OCI-LY3 (cell line): ENCODE measurements around the gene ISY1.
"Not testable (repeated sequence)": the region's sequence is repeated elsewhere in the genome, so short reads cannot be mapped to it uniquely, and the experiment has no call there.

Source experiments
- H2AFZ ChIP-seq: fragments of 200-600, 300-600 bp; shearing (Covaris generic); 2 replicates; pipeline ENCODE4 v1.6.0; 2014; ENCODE audit warnings: antibody characterized with exemption, low read depth, low read length
- H3K27ac ChIP-seq: fragments of 200-600, 300-600 bp; sonication (generic); 2 replicates; pipeline ENCODE4 v1.5.1; 2014; ENCODE audit warnings: mild to moderate bottlenecking, low read length, moderate library complexity, mixed read lengths
- H3K27me3 ChIP-seq: fragments of 200-600, 300-600 bp; sonication (generic); 2 replicates; pipeline ENCODE4 v1.6.1; 2014; ENCODE audit warnings: low read depth, low read length, mixed read lengths
- H3K36me3 ChIP-seq: fragments of 200-600, 300-600 bp; sonication (generic); replicated peaks from 2 replicates; pipeline ENCODE3; 2014; ENCODE audit warnings: low read depth, low read length, mixed read lengths
- H3K4me1 ChIP-seq: fragments of 300-600, 200-600 bp; sonication (generic); 2 replicates; pipeline ENCODE4 v1.6.1; 2014; ENCODE audit warnings: low read length, mixed read lengths
- H3K4me2 ChIP-seq: fragments of 200-600, 300-600 bp; sonication (generic); 2 replicates; pipeline ENCODE4 v1.6.1; 2014; ENCODE audit warnings: low read length, mixed read lengths
- H3K4me3 ChIP-seq: fragments of 300-600, 200-600 bp; sonication (generic); 2 replicates; pipeline ENCODE4 v1.5.1; 2014; ENCODE audit warnings: antibody characterized with exemption, mild to moderate bottlenecking, low read length, moderate library complexity
- H3K79me2 ChIP-seq: fragments of 300-600, 200-600 bp; shearing (Covaris generic); 2 replicates; pipeline ENCODE4 v1.6.1; 2014; ENCODE audit warnings: mild to moderate bottlenecking, low read length, mixed read lengths
- H3K9ac ChIP-seq: fragments of 300-600, 200-600 bp; shearing (Covaris generic); 2 replicates; pipeline ENCODE4 v1.6.0; 2014; ENCODE audit warnings: mild to moderate bottlenecking, low read length, moderate library complexity
- H3K9me3 ChIP-seq: fragments of 200-600, 300-600 bp; shearing (Covaris generic); 2 replicates; pipeline ENCODE4 v1.6.1; 2014; ENCODE audit warnings: low read length, mixed read lengths; ENCODE audit not compliant: insufficient read depth
- H4K20me1 ChIP-seq: fragments of 200-600, 300-600 bp; sonication (generic); 2 replicates; pipeline ENCODE4 v1.6.1; 2016; ENCODE audit warnings: low read length, mixed read lengths; ENCODE audit not compliant: insufficient read depth
- CTCF ChIP-seq: fragments of 200-600, 300-600 bp; sonication (generic); IDR thresholded peaks from 2 replicates; pipeline ENCODE4 v1.5.1; 2014; ENCODE audit warnings: antibody characterized with exemption, low read length, low read depth
- EZH2phosphoT487 ChIP-seq: fragments of 200-600 bp; shearing (Covaris generic); IDR thresholded peaks from 2 replicates; pipeline ENCODE4 v1.6.1; 2018; ENCODE audit warnings: antibody characterized with exemption, mixed run types, low read depth

The ISY1 gene

GRCh38 chr3:129139911-129140310, 21.0 kb downstream of the ISY1 start:
- peaks cover 10% of the 10 kb centered on the region for H3K36me3 ChIP-seq

GRCh38 chr3:129136275-129136674, 24.6 kb downstream of the ISY1 start:
- H3K36me3 ChIP-seq = peaks cover 30% of the 10 kb centered on the region
- not testable (repeated sequence) for H3K4me1 ChIP-seq, H4K20me1 ChIP-seq, H2AFZ ChIP-seq, H3K4me3 ChIP-seq, H3K9ac ChIP-seq, H3K9me3 ChIP-seq, H3K27ac ChIP-seq, H3K4me2 ChIP-seq, H3K27me3 ChIP-seq, H3K79me2 ChIP-seq

More at GRCh38 chr3:129139911-129140310, 21.0 kb downstream of the ISY1 start:
- Histone ChIP-seq H3K27me3 (no peaks in the 10 kb centered on the region), H3K79me2 (no peaks in the 10 kb centered on the region), H2AFZ (no peak overlapping the region), H3K9me3 (no peaks in the 10 kb centered on the region), H3K27ac (no peak overlapping the region), H3K4me2 (no peak overlapping the region), H3K4me1 (no peaks in the 10 kb centered on the region), H3K4me3 (no peak overlapping the region), H4K20me1 (no peaks in the 10 kb centered on the region), H3K9ac (no peak overlapping the region)
- TF ChIP-seq CTCF = no peak
- TF ChIP-seq EZH2phosphoT487 = no peak

GRCh38 chr3:129132097-129132866, 28.6 kb downstream of the ISY1 start:
- peaks cover 34% of the 10 kb centered on the region for H3K36me3 ChIP-seq
- no peaks in the 10 kb centered on the region for H3K4me1 ChIP-seq
- no peaks in the 10 kb centered on the region for H3K79me2 ChIP-seq
- no peak overlapping the region for H3K9ac ChIP-seq
- TF ChIP-seq EZH2phosphoT487 (no peak), CTCF (no peak)
- no peaks in the 10 kb centered on the region for H4K20me1 ChIP-seq
- no peaks in the 10 kb centered on the region for H3K27me3 ChIP-seq
- H2AFZ ChIP-seq = no peak overlapping the region
- H3K4me3 ChIP-seq = no peak overlapping the region
- no peak overlapping the region for H3K27ac ChIP-seq
- H3K4me2 ChIP-seq = no peak overlapping the region
- H3K9me3 ChIP-seq = no peaks in the 10 kb centered on the region

GRCh38 chr3:129131465-129132088, 29.3 kb downstream of the ISY1 start:
- H3K36me3 ChIP-seq = peaks cover 31% of the 10 kb centered on the region

More at GRCh38 chr3:129131465-129132088, 29.3 kb downstream of the ISY1 start:
- Histone ChIP-seq H3K9me3 (no peaks in the 10 kb centered on the region), H3K27ac (no peak overlapping the region), H4K20me1 (no peaks in the 10 kb centered on the region), H3K4me1 (no peaks in the 10 kb centered on the region), H3K79me2 (no peaks in the 10 kb centered on the region), H3K4me2 (no peak overlapping the region), H3K9ac (no peak overlapping the region), H2AFZ (no peak overlapping the region), H3K27me3 (no peaks in the 10 kb centered on the region), H3K4me3 (no peak overlapping the region)
- TF ChIP-seq CTCF (no peak), EZH2phosphoT487 (no peak)
